Measurements from ENCODE around the gene ZNF70.
A peak's percentile ranks its signal among the peaks of the same experiment; 100 is the strongest.

ZNF70 gene

GRCh38 chr22:23762842-23763578 is 12.1 kb upstream of the ZNF70 start, which contains the start of gene C22orf15:
TSS of gene C22orf15 (plus strand) at chr22:23762990. CDS start at chr22:23763307, 317 bp downstream.
- DNase-seq (ENCODE audit: low spot score in 2 of 2) = no peak
- Mint-ChIP-seq H3K27ac (ENCODE audit: low read depth) (peak within 1 kb of the TSS; percentile 44), H3K9me3 (no peaks in the 10 kb centered on the region), H3K4me3 (peak within 1 kb of the TSS; percentile 78), H3K27me3 (no peaks in the 10 kb centered on the region), H3K36me3 (ENCODE audit: insufficient read depth) (peaks cover 6% of the 10 kb centered on the region), H3K4me1 (peaks cover 28% of the 10 kb centered on the region)
- no peak for ATAC-seq (replicated peaks; ENCODE audit: extremely low read depth, poor library complexity, severe bottlenecking)

- H3K9me3 Mint-ChIP-seq = no peaks in the 10 kb centered on the region
- ATAC-seq (replicated peaks; ENCODE audit: extremely low read depth, poor library complexity, severe bottlenecking) (no peak), DNase-seq (ENCODE audit: low spot score in 2 of 2) (no peak)
- H3K36me3 Mint-ChIP-seq (ENCODE audit: insufficient read depth) = peaks cover 5% of the 10 kb centered on the region
- no peak overlapping the region for H3K4me3 Mint-ChIP-seq
- H3K4me1 Mint-ChIP-seq = peaks cover 18% of the 10 kb centered on the region
- no peaks in the 10 kb centered on the region for H3K27me3 Mint-ChIP-seq
- no peak overlapping the region for H3K27ac Mint-ChIP-seq (ENCODE audit: low read depth)
Observed at GRCh38 chr22:23760056-23760455, 9.1 kb upstream of the ZNF70 start.

- H3K4me3 Mint-ChIP-seq = no peak overlapping the region
- peaks cover 4% of the 10 kb centered on the region for H3K36me3 Mint-ChIP-seq (ENCODE audit: insufficient read depth)
- peaks cover 18% of the 10 kb centered on the region for H3K4me1 Mint-ChIP-seq
- no peaks in the 10 kb centered on the region for H3K27me3 Mint-ChIP-seq
- H3K27ac Mint-ChIP-seq (ENCODE audit: low read depth) = no peak overlapping the region
- DNase-seq (ENCODE audit: low spot score in 2 of 2) (no peak), ATAC-seq (replicated peaks; ENCODE audit: extremely low read depth, poor library complexity, severe bottlenecking) (no peak)
- no peaks in the 10 kb centered on the region for H3K9me3 Mint-ChIP-seq
Observed at GRCh38 chr22:23759566-23759965, 8.7 kb upstream of the ZNF70 start.

- no peak for ATAC-seq (replicated peaks; ENCODE audit: extremely low read depth, poor library complexity, severe bottlenecking)
- H3K27me3 Mint-ChIP-seq = no peaks in the 10 kb centered on the region
- DNase-seq (ENCODE audit: low spot score in 2 of 2) = no peak
- H3K36me3 Mint-ChIP-seq (ENCODE audit: insufficient read depth) = peaks cover 1% of the 10 kb centered on the region
- no peaks in the 10 kb centered on the region for H3K4me1 Mint-ChIP-seq
- no peak overlapping the region for H3K27ac Mint-ChIP-seq (ENCODE audit: low read depth)
- no peaks in the 10 kb centered on the region for H3K9me3 Mint-ChIP-seq
- H3K4me3 Mint-ChIP-seq = no peak overlapping the region
Observed at GRCh38 chr22:23756891-23757290, 6.0 kb upstream of the ZNF70 start.

GRCh38 chr22:23755711-23756110 is 4.8 kb upstream of the ZNF70 start:
- peaks cover 1% of the 10 kb centered on the region for H3K36me3 Mint-ChIP-seq (ENCODE audit: insufficient read depth)
- no peak overlapping the region for H3K4me3 Mint-ChIP-seq

GRCh38 chr22:23754980-23755636 is 4.2 kb upstream of the ZNF70 start:
- ATAC-seq (replicated peaks; ENCODE audit: extremely low read depth, poor library complexity, severe bottlenecking) = no peak
- Mint-ChIP-seq H3K4me3 (no peak overlapping the region), H3K9me3 (no peaks in the 10 kb centered on the region), H3K36me3 (ENCODE audit: insufficient read depth) (peaks cover 2% of the 10 kb centered on the region), H3K27me3 (no peaks in the 10 kb centered on the region), H3K27ac (ENCODE audit: low read depth) (no peak overlapping the region), H3K4me1 (peaks cover 6% of the 10 kb centered on the region)
- no peak for DNase-seq (ENCODE audit: low spot score in 2 of 2)

More at GRCh38 chr22:23755711-23756110, 4.8 kb upstream of the ZNF70 start:
- H3K9me3 Mint-ChIP-seq = no peaks in the 10 kb centered on the region
- no peaks in the 10 kb centered on the region for H3K27me3 Mint-ChIP-seq
- H3K4me1 Mint-ChIP-seq = peaks cover under 1% of the 10 kb centered on the region
- DNase-seq (ENCODE audit: low spot score in 2 of 2) (no peak), ATAC-seq (replicated peaks; ENCODE audit: extremely low read depth, poor library complexity, severe bottlenecking) (no peak)
- no peak overlapping the region for H3K27ac Mint-ChIP-seq (ENCODE audit: low read depth)

GRCh38 chr22:23754220-23754919 is 3.5 kb upstream of the ZNF70 start, which contains the start of gene VPREB3:
TSS of gene VPREB3 (minus strand) at chr22:23754425. CDS start at chr22:23754363, 62 bp downstream.
- no peak for DNase-seq (ENCODE audit: low spot score in 2 of 2)
- Mint-ChIP-seq H3K9me3 (no peaks in the 10 kb centered on the region), H3K27ac (ENCODE audit: low read depth) (no peak within 1 kb of the TSS), H3K36me3 (ENCODE audit: insufficient read depth) (peaks cover 3% of the 10 kb centered on the region), H3K4me1 (peaks cover 13% of the 10 kb centered on the region), H3K27me3 (no peaks in the 10 kb centered on the region), H3K4me3 (peak within 1 kb of the TSS; percentile 48)
- no peak for ATAC-seq (replicated peaks; ENCODE audit: extremely low read depth, poor library complexity, severe bottlenecking)

- ATAC-seq (replicated peaks; ENCODE audit: extremely low read depth, poor library complexity, severe bottlenecking) (no peak), DNase-seq (ENCODE audit: low spot score in 2 of 2) (no peak)
- no peaks in the 10 kb centered on the region for H3K27me3 Mint-ChIP-seq
- H3K9me3 Mint-ChIP-seq = no peaks in the 10 kb centered on the region
- H3K27ac Mint-ChIP-seq (ENCODE audit: low read depth) = no peak overlapping the region
- peaks cover 3% of the 10 kb centered on the region for H3K36me3 Mint-ChIP-seq (ENCODE audit: insufficient read depth)
- H3K4me3 Mint-ChIP-seq = peak overlapping the region; percentile 48
- H3K4me1 Mint-ChIP-seq = peaks cover 13% of the 10 kb centered on the region
Observed at GRCh38 chr22:23753385-23753784, 2.5 kb upstream of the ZNF70 start.

- Mint-ChIP-seq H3K27ac (ENCODE audit: low read depth) (no peak overlapping the region), H3K4me3 (peak overlapping the region; percentile 79), H3K27me3 (no peaks in the 10 kb centered on the region), H3K4me1 (peaks cover 13% of the 10 kb centered on the region), H3K9me3 (no peaks in the 10 kb centered on the region), H3K36me3 (ENCODE audit: insufficient read depth) (peaks cover 3% of the 10 kb centered on the region)
- DNase-seq (ENCODE audit: low spot score in 2 of 2) = no peak
- no peak for ATAC-seq (replicated peaks; ENCODE audit: extremely low read depth, poor library complexity, severe bottlenecking)
Observed at GRCh38 chr22:23752750-23753149, 1.8 kb upstream of the ZNF70 start.

GRCh38 chr22:23752090-23752691 is 1.3 kb upstream of the ZNF70 start:
- Mint-ChIP-seq H3K27ac (ENCODE audit: low read depth) (no peak overlapping the region), H3K9me3 (no peaks in the 10 kb centered on the region), H3K4me3 (peak overlapping the region; percentile 79), H3K36me3 (ENCODE audit: insufficient read depth) (peaks cover 3% of the 10 kb centered on the region), H3K27me3 (no peaks in the 10 kb centered on the region), H3K4me1 (peaks cover 13% of the 10 kb centered on the region)
- ATAC-seq (replicated peaks; ENCODE audit: extremely low read depth, poor library complexity, severe bottlenecking) (no peak), DNase-seq (ENCODE audit: low spot score in 2 of 2) (no peak)

GRCh38 chr22:23751441-23751996 is 607 bp upstream of the ZNF70 start:
- Mint-ChIP-seq H3K36me3 (ENCODE audit: insufficient read depth) (peaks cover 3% of the 10 kb centered on the region), H3K4me3 (peak overlapping the region; percentile 79), H3K4me1 (peaks cover 13% of the 10 kb centered on the region), H3K27ac (ENCODE audit: low read depth) (peak overlapping the region; percentile 67), H3K9me3 (no peaks in the 10 kb centered on the region), H3K27me3 (no peaks in the 10 kb centered on the region)
- DNase-seq (ENCODE audit: low spot score in 2 of 2) (no peak), ATAC-seq (replicated peaks; ENCODE audit: extremely low read depth, poor library complexity, severe bottlenecking) (no peak)

GRCh38 chr22:23750367-23750713 is 572 bp downstream of the ZNF70 start:
- peak overlapping the region; percentile 79 for H3K4me3 Mint-ChIP-seq
- peaks cover 3% of the 10 kb centered on the region for H3K36me3 Mint-ChIP-seq (ENCODE audit: insufficient read depth)
- H3K4me1 Mint-ChIP-seq = peaks cover 15% of the 10 kb centered on the region
- no peaks in the 10 kb centered on the region for H3K27me3 Mint-ChIP-seq
- H3K9me3 Mint-ChIP-seq = no peaks in the 10 kb centered on the region
- ATAC-seq (replicated peaks; ENCODE audit: extremely low read depth, poor library complexity, severe bottlenecking) = no peak
- H3K27ac Mint-ChIP-seq (ENCODE audit: low read depth) = peak overlapping the region; percentile 67
- no peak for DNase-seq (ENCODE audit: low spot score in 2 of 2)
